GM18870 (cell line): Measurements from ENCODE around the gene ALPG.
"Not testable (repeated sequence)": the region's sequence is repeated elsewhere in the genome, so short reads cannot be mapped to it uniquely, and the experiment has no call there.

ENCODE experiments used
- ATAC-seq: cut with Tn5 transposase; IDR thresholded peaks from one replicate; pipeline ENCODE4 v1.9.1; 2021; ENCODE audit warnings: moderate library complexity; ENCODE audit not compliant: unreplicated experiment

ALPG gene

DNA sequence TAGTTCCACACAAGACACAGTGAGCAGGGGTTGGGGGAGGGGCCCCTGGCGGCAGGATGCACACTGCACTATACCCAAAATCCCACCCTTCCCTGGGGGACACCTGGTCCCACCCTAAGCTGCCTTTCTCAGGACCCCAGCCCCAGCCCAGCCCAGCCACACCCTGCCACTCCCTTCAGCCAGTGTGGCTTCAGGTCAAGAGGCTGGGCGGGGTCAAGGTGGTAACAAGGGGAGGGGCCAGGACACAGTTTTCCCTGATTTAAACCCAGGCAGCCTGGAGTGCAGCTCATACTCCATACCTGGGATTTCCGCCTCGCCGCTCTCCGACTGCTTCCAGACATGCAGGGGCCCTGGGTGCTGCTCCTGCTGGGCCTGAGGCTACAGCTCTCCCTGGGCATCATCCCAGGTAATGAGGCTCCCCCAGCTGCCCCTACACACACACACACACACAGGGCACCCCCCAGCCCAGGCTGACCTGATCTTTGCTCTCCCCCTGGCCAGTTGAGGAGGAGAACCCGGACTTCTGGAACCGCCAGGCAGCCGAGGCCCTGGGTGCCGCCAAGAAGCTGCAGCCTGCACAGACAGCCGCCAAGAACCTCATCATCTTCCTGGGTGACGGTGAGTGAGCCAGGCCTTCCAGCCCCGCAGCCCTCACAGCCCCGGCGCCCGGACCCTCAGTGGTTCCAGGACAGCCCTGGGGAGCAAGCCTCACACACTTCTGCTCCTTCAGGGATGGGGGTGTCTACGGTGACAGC, at the start of gene ALPG:
Gene ALPG (plus strand): TSS at position 289 of the 755 bp plus-strand sequence. CDS start 51 bp downstream, at position 340.
- ATAC-seq = no peak

DNA sequence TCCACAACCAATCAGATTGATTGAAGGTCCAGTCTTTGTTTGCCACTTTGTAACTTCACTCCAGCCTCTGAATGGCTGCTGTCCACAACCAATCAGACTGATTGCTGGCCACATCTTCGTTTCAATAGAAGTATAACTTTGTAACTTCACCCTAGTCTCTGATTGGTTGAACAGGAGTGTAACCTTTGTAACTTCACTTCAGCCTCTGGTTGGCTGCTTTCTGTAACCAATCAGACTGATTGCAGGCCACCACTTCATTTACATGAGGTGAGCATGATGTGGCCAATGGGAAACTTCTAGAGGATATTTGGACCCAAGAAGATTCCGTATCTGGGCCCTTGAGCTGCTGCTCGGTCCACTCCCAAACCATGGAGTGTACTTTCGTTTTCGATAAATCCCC, 45.0 kb upstream of the ALPG start:
- no peak for ATAC-seq

DNA sequence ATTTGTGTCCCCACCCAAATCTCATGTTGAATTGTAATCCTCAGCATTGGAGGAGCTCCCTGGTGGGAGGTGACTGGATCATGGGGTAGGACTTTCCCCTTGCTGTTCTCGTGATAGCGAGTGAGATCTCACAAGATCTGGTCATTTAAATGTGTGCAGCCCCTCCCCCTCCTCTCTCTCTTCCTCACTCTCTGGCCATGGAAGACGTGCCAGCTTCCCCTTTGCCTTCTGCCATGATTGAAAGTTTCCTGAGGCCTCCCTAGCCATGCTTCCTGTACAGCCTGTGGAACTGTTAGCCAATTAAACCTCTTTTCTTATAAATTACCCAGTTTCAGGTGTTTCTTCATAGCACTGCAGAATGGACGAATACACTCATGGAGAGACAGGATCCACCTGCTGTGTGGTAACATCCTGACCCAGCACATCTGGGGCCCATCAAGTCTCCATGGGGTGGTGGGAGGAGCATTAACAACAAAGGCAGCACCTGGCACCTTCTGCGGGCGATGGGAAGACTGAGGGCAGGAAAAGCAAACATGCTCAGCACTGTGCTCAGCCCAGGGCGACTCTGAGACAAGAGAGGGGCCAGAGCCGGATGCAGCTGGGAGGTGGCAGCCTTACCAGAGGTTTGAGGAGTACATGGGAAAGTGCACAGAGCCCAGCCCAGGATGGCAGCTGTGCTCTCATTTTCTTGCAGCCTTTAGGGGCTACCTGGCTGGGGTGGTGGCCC, 44.3 kb upstream of the ALPG start:
- ATAC-seq = no peak

- ATAC-seq = not testable (repeated sequence)
Measured at GRCh38 chr2:232363064-232363783, 43.4 kb upstream of the ALPG start.

GRCh38 chr2:232363784-232364615, 42.6 kb upstream of the ALPG start:
- ATAC-seq = no peak

DNA sequence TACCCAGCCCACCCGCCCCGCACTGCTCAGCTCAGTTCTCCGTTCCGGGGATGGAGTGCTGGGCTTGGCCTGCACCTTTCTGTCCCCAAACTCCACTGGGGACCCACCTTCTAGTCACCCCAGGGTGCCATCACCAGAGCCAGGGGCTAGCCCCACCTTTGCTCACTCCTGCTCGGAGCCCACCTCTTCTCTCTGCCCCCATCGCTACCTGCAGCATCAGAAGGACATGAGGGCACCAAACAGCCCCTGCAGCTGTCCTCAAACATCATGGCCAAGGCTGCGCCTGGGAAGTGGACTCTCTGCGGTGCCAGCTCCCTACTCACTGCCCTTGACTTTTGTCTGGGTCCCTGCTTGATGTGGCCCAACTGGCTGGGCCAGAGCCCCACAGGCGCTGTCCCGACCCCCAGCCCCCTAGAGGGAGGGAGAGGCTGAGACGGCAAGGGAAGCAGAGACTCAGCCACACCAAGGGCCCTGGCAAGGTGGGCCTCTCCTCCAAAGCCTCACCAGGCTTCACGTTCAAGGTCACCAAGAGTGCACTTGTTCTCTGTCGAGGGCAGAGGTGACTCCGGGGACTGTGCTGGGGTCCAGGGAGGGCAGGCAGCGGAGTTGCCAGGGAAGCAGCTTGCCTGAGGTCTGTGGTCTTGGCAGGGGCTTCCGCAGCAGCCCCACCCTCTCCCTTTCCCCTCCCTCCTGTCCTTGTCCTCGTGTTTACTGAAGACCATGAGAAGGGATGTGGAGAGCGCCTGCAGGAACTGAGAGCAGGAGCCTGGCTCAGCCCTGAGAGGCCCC, 41.6 kb upstream of the ALPG start:
- not testable (repeated sequence) for ATAC-seq

DNA sequence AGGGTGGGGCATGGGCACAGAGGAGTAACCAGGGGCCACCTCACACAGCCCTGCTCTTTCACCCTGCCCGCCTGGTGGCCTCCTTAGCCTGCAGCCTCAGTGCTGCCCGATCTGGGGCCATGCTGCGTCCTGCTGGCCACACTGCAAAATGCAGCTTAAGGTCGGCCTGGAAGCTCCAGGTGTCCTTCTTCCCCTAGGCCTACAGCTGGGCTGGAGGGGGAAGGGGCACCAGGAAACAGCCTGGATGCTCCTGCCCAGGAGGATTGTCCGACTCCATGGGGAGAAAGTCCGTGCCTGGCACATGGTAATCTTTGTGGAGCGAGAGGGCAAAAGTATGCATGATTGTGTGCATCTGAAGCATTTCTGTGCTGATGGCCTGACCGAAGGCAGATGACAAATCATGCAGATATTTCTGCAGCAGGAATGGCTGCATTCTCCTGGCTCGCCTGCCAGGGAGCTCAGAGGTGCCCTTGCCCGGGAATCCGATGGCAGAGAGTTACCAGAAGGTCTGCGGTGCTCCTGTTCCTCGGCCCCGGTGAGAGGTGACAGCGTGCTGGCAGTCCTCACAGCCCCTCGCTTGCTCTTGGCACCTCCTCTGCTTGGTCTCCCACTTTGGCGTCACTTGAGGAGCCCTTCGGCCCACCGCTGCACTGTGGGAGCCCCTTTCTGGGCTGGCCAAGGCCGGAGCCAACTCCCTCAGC, 40.9 kb upstream of the ALPG start:
- ATAC-seq = no peak

GRCh38 chr2:232366461-232366860, 40.2 kb upstream of the ALPG start:
- not testable (repeated sequence) for ATAC-seq

GRCh38 chr2:232367016-232367415, 39.6 kb upstream of the ALPG start:
- no peak for ATAC-seq

GRCh38 chr2:232367591-232368233, 38.9 kb upstream of the ALPG start:
- ATAC-seq = no peak

- ATAC-seq = no peak
Measured at GRCh38 chr2:232368311-232368731, 38.3 kb upstream of the ALPG start.

DNA sequence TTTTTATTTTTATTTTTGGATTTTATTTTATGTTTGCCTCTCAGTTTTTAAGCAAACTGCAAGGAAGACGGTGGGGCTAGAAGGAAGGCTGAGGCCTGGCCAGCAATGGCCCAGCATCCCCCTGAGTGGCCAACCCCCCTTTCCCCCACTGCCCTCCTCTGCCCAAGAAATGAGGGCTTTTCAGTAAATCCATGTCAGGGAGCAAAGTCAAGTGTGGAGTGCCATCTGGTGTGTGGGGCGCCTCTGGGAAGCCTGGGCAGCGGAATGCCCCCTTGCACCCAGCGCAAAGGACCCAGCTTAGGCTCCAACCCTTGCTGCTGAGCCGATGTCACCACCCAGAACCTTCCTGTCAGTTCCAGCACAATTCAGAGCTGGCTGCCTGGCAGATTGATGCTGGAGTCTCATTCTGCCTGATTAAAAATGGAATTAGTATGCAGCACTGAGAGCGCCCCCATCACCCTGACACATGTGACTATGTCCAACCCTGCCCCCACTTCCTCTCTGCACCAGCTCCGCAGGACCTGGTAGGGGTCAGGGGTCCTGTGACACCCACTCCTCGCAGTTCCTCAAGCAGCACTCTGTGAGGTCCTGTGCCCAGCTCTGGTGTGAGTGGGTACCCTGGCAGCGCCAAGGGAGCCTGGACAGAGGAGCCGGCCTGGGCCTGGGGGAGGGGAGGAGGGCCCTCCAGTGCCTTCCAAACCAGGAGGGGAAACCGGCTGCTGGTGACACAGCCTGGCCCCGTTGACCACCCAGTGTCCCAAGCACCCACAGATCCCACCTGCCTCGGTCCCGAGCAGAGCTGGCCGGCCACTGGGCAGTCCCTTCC, 37.3 kb upstream of the ALPG start:
- ATAC-seq = no peak

GRCh38 chr2:232370007-232370406, 36.6 kb upstream of the ALPG start:
- ATAC-seq = not testable (repeated sequence)

GRCh38 chr2:232372231-232373208, 34.1 kb upstream of the ALPG start:
- ATAC-seq = no peak

- ATAC-seq = no peak
Measured at GRCh38 chr2:232374356-232374755, 32.3 kb upstream of the ALPG start.

DNA sequence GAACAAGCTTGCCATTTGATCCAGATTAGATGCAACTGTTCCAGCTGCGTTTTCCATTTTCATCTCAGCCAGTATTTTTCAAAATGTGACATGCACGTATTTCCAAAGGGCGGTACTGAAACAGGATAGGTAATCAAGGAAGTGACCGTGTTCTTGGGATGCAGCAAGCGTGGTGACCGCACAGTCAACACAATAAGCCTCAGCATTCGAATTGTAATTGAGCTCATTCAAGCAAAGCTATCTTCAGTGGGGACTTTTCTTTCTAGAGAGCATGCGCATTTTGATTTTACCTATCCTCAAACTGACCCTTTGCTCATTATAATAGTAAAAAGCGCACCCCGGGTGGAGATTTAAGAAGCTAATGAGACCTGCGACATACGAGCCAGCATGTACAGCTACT, 31.5 kb upstream of the ALPG start:
- ATAC-seq = no peak

DNA sequence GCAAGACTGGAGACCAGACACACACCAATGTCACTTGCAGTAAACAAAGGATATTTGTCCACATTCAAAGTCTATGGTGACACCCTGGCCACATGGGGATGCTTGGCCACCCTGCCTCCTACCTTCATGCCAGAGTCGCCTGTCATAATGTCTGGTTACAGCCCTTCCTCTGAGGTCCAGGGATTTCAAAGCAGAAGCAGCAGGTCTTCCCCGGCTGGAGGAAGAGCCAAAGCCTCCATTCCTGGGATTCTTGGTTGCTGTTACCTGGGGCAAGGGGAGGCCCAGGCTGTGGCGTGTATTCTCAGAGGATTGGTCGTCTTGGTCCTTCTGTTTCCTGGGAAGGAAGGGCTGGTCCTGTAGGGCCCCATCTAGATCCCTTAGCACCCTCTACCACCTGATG, 30.4 kb upstream of the ALPG start:
- ATAC-seq = no peak
